Mucosa of descending colon (tissue), 3 donors: ENCODE data around the gene UBE2J2. TPM values are rescaled to one million over a fixed set of nuclear protein-coding genes. Genes with fewer than 3 reads are reported as not detected.
A peak's percentile ranks its signal among the peaks of the same experiment; 100 is the strongest.

Source experiments
- ATAC-seq: fragments of 200-7000 bp; cut with Tn5 transposase; one replicate; pipeline ENCODE4 v1.9.1; 2020; ENCODE audit warnings: mild to moderate bottlenecking, moderate library complexity
- DNase-seq, 3 donors: peaks; one replicate each; pipeline ENCODE4 v3.0.0-alpha.2; 2020
- H3K36me3 ChIP-seq: fragments of 200-600 bp; one replicate; pipeline ENCODE4 v1.8.0; 2021; ENCODE audit warnings: low read depth, mild to moderate bottlenecking
- H3K4me1 ChIP-seq: fragments of 200-600 bp; one replicate; pipeline ENCODE4 v1.8.0; 2021; ENCODE audit warnings: low read depth, mild to moderate bottlenecking
- H3K4me3 ChIP-seq: fragments of 200-600 bp; one replicate; pipeline ENCODE4 v1.8.0; 2021; ENCODE audit warnings: mild to moderate bottlenecking
- H3K9me3 ChIP-seq: fragments of 200-600 bp; one replicate; pipeline ENCODE4 v1.8.0; 2021; ENCODE audit warnings: mild to moderate bottlenecking
- intact Hi-C, 2 donors: fragments of 100-400 bp; cut with DNase I in 1 of 2; cut with micrococcal nuclease in 1 of 2; formaldehyde crosslinking; loops; one replicate each; pipeline versions ENCODE4 v1.11.0 to v1.11.1; 2022; cut with DNase I, micrococcal nuclease
- total RNA-seq, 3 donors: library from RNA; stranded (reverse); fragmentation: NEBNext Ultra II Directional in 2 of 3; extraction: Animal tissue kit (Norgen Biotek cat#: 25700) in 2 of 3; gene quantifications; one replicate each; pipeline versions ENCODE4 v1.2.1 to v1.2.4, GENCODE V29; 2021 to 2023
- TF ChIP-seq, protein P1 (sequence below): fragments of 200-600 bp; IDR thresholded peaks from one replicate; pipeline ENCODE4 v1.8.0; 2022; ENCODE audit warnings: antibody characterized with exemption, mild to moderate bottlenecking
- donor health status: DM: no; HTN: no; CAD: no; lungs with moderate emphysema.
- donor health status: DM: no; HTN: no; CAD: no.
- donor health status: DM: no; HTN: yes; CAD: no.

UBE2J2 gene
- total RNA-seq, 3 donors from 2014 or later: 49.8 to 65.8 (median 61.1) TPM

DNA sequence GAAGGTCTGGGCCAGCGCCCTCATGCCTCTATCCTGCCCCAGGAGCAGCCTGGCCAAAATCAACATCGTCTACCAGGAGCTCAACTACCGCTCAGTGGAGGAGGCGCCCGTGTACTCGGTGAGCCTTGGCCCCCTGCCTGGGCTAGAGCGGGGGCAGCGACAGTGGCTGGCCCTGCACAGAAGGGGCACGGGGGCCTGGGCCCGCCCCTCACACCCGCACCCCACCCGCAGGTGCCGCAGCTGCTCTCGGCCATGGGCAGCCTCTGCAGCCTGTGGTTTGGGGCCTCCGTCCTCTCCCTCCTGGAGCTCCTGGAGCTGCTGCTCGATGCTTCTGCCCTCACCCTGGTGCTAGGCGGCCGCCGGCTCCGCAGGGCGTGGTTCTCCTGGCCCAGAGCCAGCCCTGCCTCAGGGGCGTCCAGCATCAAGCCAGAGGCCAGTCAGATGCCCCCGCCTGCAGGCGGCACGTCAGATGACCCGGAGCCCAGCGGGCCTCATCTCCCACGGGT, 17.4 kb upstream of the UBE2J2 start:
- Histone ChIP-seq H3K4me3 (no peak overlapping the region), H3K4me1 (peaks cover 12% of the 10 kb centered on the region), H3K9me3 (no peaks in the 10 kb centered on the region), H3K36me3 (no peaks in the 10 kb centered on the region)
- intact Hi-C loops: no loop called here
- ATAC-seq (peak; percentile 56), DNase-seq (peak in 2 of 3 donors; percentile 42 to 67)
- TF ChIP-seq, protein P1, sequence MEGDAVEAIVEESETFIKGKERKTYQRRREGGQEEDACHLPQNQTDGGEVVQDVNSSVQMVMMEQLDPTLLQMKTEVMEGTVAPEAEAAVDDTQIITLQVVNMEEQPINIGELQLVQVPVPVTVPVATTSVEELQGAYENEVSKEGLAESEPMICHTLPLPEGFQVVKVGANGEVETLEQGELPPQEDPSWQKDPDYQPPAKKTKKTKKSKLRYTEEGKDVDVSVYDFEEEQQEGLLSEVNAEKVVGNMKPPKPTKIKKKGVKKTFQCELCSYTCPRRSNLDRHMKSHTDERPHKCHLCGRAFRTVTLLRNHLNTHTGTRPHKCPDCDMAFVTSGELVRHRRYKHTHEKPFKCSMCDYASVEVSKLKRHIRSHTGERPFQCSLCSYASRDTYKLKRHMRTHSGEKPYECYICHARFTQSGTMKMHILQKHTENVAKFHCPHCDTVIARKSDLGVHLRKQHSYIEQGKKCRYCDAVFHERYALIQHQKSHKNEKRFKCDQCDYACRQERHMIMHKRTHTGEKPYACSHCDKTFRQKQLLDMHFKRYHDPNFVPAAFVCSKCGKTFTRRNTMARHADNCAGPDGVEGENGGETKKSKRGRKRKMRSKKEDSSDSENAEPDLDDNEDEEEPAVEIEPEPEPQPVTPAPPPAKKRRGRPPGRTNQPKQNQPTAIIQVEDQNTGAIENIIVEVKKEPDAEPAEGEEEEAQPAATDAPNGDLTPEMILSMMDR: no peak

DNA sequence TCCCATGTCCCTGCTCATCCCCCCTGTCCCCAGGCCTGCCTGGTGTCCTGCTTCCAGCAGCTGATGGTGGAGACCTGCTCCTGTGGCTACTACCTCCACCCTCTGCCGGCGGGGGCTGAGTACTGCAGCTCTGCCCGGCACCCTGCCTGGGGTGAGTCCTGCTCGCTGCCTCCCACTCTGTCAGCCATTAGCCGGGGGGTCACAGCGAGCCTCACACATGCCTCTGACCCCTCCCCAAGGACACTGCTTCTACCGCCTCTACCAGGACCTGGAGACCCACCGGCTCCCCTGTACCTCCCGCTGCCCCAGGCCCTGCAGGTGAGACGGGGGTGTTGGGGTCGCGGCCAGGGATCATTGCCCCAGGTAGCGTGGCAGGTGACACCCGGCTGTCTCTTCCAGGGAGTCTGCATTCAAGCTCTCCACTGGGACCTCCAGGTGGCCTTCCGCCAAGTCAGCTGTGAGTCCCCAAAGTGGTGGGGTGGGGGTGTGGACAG, 16.6 kb upstream of the UBE2J2 start:
- intact Hi-C loops: no loop called here
- H3K4me3 ChIP-seq: no peak overlapping the region
- peak in 2 of 3 donors; percentile 82 to 87 for DNase-seq
- peak; percentile 67 for ATAC-seq
- H3K36me3 ChIP-seq: no peaks in the 10 kb centered on the region
- H3K4me1 ChIP-seq: peaks cover 18% of the 10 kb centered on the region
- H3K9me3 ChIP-seq: no peaks in the 10 kb centered on the region
- TF ChIP-seq, protein P1: peak; percentile 66

DNA sequence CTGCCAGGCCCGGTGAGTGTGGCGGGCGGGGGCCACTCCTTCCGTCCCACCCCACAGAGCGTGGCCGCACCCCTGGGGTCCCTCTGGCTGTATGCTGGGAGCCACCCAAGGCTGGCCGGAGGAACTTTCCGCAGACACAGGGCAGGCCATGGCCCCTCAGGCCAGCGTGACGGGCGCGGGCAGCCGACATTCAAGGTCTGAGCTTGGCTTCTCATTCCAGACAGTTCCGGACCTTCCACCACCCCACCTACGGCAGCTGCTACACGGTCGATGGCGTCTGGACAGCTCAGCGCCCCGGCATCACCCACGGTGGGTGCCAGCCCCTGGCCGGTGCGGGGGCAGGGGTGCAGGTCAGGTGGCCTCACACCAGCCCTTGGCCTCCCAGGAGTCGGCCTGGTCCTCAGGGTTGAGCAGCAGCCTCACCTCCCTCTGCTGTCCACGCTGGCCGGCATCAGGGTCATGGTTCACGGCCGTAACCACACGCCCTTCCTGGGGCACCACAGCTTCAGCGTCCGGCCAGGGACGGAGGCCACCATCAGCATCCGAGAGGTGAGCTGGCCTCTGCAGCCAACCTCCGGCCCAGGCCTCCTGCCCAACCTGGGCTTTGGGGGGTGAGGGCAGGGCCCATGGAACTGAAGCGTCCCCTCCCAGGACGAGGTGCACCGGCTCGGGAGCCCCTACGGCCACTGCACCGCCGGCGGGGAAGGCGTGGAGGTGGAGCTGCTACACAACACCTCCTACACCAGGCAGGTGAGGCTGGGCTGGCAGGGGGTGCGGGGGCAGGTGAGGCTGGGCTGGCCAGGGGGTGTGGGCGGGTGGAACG, 13.8 kb upstream of the UBE2J2 start:
- no peak for ATAC-seq
- H3K4me3 ChIP-seq: no peak overlapping the region
- DNase-seq: peak in 1 of 3 donors; percentile 44
- H3K9me3 ChIP-seq: no peaks in the 10 kb centered on the region
- intact Hi-C loops: no loop called here
- TF ChIP-seq, protein P1: no peak
- no peaks in the 10 kb centered on the region for H3K36me3 ChIP-seq
- H3K4me1 ChIP-seq: peaks cover 18% of the 10 kb centered on the region

DNA sequence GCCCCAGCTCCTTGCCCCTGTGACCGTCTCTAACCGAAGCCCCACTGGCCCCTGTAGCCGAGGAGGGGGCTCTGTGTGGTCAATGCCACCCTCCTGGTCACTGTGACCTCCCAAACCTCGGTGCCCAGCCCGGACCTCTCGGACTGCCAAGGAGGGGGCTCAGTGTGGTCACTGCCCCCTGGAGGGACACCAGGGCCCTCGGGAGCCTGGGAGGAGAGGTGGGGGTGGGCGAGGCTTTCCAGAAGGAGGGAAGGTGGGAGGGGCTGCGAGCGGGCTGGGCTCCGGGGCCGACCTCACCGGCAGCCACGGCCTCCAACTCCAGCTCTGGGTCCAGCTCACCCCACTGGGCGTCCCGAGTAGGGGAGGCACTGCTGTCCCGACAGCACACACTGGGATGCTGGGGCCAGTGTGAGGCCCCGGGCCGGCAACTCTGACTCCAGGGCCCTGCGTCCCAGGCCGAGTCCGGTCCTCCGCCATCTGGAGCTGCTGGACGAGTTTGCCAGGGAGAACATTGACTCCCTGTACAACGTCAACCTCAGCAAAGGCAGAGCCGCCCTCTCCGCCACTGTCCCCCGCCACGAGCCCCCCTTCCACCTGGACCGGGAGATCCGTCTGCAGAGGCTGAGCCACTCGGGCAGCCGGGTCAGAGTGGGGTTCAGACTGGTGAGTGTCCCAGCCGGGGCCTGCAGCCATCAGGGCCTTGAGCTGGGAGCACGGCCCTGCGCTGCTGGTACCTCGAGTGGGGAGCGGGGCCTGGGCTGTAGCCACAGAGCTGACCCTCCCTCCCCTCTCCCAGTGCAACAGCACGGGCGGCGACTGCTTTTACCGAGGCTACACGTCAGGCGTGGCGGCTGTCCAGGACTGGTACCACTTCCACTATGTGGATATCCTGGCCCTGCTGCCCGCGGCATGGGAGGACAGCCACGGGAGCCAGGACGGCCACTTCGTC, 12.9 kb upstream of the UBE2J2 start:
- Histone ChIP-seq H3K9me3 (no peaks in the 10 kb centered on the region), H3K36me3 (no peaks in the 10 kb centered on the region), H3K4me1 (peaks cover 20% of the 10 kb centered on the region), H3K4me3 (no peak overlapping the region)
- intact Hi-C loops: no loop called here
- ATAC-seq (no peak), DNase-seq (peak in 1 of 3 donors; percentile 47)
- TF ChIP-seq, protein P1: no peak

DNA sequence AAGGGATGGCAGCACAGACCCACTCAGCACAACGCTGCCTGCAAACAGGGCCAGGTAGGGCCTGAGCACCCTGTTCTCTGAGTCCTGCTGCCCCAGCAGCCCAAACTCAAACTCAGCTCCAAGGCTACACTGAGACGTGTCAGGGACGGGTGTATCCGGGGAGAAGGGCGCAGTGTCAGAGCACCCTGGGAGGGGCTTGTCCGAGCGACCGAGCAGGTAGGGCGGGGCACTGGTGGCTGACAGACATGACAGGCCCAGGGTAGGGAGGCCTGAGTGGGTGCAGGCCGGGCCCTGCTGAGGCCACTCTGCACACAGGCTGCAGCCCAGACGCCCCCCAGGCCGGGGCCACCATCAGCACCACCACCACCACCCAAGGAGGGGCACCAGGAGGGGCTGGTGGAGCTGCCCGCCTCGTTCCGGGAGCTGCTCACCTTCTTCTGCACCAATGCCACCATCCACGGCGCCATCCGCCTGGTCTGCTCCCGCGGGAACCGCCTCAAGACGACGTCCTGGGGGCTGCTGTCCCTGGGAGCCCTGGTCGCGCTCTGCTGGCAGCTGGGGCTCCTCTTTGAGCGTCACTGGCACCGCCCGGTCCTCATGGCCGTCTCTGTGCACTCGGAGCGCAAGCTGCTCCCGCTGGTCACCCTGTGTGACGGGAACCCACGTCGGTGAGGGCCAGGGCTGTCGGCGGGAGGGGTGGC, 12.1 kb upstream of the UBE2J2 start:
- intact Hi-C loops: no loop called here
- H3K36me3 ChIP-seq: no peaks in the 10 kb centered on the region
- peak in 2 of 3 donors; percentile 45 to 62 for DNase-seq
- no peaks in the 10 kb centered on the region for H3K9me3 ChIP-seq
- ATAC-seq: peak; percentile 36
- H3K4me3 ChIP-seq: no peak overlapping the region
- TF ChIP-seq, protein P1: no peak
- peaks cover 18% of the 10 kb centered on the region for H3K4me1 ChIP-seq
